Prostate gland (tissue), 2 donors: Measurements from ENCODE around the gene HP.

Source experiments
- POLR2A ChIP-seq: fragments of 450-650 bp; IDR thresholded peaks from one replicate; pipeline ENCODE4 v1.6.1; 2016; ENCODE audit warnings: antibody characterized with exemption, mild to moderate bottlenecking
- TF ChIP-seq, protein P1 (sequence below), 4 experiments: fragments of 200-600 bp in 2 of 4; fragments of 450-650 bp in 2 of 4; sonication (generic) in 2 of 4; IDR thresholded peaks; 1 replicate in 3 of 4; 2 replicates in 1 of 4; pipeline ENCODE4 v1.5.1; 2016 to 2019; ENCODE audit warnings: antibody characterized with exemption in 4 of 4, mild to moderate bottlenecking in 2 of 4, moderate library complexity in 2 of 4

- TF ChIP-seq, protein P1, sequence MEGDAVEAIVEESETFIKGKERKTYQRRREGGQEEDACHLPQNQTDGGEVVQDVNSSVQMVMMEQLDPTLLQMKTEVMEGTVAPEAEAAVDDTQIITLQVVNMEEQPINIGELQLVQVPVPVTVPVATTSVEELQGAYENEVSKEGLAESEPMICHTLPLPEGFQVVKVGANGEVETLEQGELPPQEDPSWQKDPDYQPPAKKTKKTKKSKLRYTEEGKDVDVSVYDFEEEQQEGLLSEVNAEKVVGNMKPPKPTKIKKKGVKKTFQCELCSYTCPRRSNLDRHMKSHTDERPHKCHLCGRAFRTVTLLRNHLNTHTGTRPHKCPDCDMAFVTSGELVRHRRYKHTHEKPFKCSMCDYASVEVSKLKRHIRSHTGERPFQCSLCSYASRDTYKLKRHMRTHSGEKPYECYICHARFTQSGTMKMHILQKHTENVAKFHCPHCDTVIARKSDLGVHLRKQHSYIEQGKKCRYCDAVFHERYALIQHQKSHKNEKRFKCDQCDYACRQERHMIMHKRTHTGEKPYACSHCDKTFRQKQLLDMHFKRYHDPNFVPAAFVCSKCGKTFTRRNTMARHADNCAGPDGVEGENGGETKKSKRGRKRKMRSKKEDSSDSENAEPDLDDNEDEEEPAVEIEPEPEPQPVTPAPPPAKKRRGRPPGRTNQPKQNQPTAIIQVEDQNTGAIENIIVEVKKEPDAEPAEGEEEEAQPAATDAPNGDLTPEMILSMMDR (IDR thresholded peaks at IDR 0.05) = no peak
- TF ChIP-seq POLR2A = no peak
Observed at GRCh38 chr16:72036098-72036497, 18.2 kb upstream of the HP start.
